HK-2 (cell line): Measurements from ENCODE around the gene NBAS.
A peak's percentile ranks its signal among the peaks of the same experiment; 100 is the strongest.

ENCODE experiments used
- DNase-seq: peaks from one replicate; pipeline ENCODE4 v3.0.0-alpha.2; 2018; ENCODE audit not compliant: unreplicated experiment

Gene NBAS

GRCh38 chr2:15591373-15591691, 30.2 kb upstream of the NBAS start:
- no peak for DNase-seq

- DNase-seq = peak; percentile 44
These were observed 27.3 kb upstream of the NBAS start for GRCh38 chr2:15588329-15588919.

GRCh38 chr2:15584767-15585469, 23.8 kb upstream of the NBAS start:
- no peak for DNase-seq

DNA sequence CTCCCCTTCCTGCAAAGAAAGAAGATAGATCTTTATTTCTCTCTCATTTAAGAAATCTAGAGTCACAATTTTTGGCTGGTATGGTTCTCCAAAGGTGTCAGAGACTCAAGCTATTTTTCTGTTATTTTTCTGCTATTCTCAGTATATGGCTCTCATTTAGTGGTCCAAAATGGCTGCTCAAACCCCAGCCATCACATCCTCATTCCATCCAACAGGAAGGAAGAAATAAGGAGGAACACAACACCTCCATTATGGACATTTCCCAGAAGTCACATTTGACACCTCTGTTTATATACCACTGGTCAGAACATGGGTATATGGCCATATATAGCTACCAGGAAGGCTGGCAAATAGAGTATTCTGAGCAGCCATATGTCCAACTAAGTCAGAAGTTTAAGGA, 23.2 kb upstream of the NBAS start:
- DNase-seq = no peak

GRCh38 chr2:15583826-15584225, 22.7 kb upstream of the NBAS start:
- DNase-seq = no peak

DNA sequence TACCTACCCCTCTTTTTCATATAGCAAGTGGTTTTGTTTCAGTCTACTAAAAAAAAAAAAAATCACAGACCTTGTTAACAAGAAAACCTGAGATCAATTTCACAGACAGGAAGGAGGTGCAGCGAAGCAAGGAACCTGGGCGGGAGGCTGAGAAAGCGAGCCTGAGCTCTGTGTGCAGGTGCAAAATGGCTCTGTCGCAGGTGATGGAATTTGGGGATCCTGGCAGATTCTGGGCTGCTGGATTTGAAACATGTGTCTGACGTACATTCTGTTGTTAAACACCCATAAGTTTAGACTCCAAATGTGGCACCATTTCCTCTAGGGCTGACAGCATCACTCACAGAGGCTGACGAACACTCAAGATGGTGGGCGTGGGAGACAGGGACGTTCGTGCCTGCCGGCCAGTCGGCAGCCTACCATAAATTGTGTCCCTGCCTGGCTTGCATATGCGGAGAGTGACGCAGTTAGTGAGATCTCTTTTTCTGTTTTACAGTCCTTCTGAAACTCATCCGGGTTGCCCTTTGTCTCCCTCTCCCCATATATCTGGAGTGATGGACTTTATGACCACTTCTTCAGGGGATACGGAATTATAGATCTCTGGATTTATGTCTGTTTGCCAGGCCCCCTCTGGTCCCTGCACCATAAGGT, 21.7 kb upstream of the NBAS start:
- DNase-seq = no peak

DNA sequence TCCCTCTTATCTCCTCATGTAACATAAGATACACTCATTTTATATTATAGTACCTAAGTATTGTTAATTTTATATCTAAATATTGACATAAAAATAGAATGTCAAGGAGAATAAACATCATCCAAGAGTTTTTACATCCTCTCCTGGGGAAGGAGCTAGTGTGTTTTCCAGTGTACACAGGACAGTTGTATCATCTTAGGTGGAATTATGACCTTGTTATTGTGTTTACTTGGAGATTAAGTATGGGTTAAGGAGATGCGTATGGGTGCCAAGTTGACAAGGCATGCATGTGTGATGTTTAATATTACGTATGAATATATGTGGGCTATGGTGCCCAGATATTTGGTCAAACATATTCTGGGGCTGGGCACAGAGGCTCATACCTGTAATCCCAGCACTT, 19.3 kb upstream of the NBAS start:
- DNase-seq = no peak

GRCh38 chr2:15579641-15580040, 18.5 kb upstream of the NBAS start:
- peak; percentile 26 for DNase-seq

DNA sequence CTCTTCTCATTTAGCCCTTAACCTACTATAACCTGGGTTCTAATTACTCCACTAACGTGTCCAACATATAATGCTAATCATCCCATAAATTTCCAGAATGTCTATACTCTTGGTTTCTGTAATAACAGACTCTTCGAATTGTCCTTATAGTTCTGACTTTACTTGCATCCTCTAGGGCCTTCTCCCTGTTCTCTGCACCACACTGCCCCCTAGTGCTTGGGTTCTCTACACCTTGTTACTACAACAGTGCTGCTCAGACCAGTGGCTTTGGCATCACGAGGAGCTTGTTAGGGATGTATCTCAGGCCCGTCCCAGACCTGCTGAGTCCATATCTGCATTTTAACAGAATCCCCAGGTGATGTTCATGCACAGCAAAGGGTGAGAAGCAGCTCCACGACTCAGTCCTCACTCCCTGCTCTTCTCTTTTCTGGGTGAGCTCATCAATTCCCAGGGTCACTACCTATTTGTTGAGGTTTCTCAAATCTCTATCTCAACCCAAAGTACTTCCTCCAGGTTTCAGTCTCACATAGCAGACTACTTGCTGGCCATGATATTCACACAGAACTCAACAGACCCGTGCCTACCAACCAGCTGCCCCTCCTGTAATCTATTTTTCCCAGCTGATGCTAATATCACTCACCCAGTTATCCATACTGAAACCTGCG, 16.1 kb upstream of the NBAS start:
- DNase-seq = peak; percentile 81

DNA sequence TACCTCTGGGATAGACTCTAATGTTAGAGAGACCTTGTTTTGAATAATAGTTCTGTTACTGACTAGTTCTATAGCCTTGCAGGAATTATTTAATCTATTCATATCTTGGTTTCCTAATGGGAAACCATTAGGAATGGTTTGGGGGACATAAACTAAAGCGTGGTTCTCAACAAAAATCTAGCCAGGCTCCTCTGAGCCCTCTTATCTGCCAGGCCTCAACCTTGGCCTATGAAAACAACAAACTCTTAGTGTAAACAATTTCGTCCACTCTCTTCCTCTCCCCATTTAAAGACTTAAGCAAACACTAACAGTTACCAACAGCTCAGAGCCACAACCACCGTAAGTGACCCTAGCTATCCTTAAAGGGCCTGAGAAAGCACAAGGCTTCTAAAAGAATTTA, 10.6 kb upstream of the NBAS start:
- DNase-seq = no peak

DNA sequence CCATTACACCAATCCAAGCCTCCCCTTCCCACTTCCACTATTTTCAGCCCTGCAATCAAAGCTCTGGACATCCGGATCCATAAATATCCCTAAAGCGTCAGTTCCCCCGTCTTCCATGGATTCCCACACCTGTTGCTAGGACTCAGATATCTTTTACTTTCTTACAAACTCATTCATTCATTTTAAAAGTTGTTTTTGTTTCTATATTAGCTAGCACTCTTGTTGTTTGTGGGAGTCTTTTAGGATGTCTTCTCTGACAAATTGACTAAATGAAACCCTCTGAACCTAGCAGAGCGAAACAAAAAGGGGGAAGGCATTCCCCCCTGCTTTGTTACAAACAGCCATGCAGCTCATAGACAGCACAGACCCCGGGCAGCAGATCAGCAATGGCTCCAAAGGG, 9.0 kb upstream of the NBAS start:
- no peak for DNase-seq

- DNase-seq = no peak
These were observed 7.7 kb upstream of the NBAS start for GRCh38 chr2:15568874-15569273.

- DNase-seq = no peak
These were observed 5.8 kb upstream of the NBAS start for GRCh38 chr2:15566912-15567311.

DNA sequence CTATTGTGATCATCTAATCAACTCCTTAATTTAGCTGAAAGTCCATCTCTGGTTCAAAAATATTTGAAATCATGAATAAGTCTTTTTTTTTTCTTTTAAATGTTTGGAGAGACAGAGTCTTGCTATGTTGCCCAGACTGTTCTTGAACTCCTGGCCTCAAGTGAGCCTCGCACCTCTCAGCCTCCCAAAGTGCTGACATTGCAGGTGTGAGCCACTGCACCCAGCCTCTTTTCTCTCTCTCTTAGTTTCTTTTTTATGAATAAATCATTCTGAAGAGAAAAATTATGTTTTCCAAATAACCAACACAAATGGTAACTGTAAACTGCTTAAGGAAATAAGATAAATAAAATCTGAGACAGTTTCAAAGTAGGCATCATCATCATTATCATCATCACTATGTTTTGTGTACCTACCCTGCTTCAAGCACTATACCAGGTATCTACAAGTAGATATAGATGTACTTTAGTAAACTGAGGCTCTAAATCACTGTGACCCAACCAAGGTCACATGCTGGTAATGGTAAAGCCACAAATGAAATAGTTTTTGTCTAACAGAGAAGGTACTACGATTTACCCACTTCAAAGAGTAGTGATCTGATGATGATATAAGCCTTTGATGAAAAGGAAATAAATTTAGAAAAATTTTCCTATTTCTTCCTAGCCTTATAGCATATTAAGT, 5.0 kb upstream of the NBAS start:
- no peak for DNase-seq

DNA sequence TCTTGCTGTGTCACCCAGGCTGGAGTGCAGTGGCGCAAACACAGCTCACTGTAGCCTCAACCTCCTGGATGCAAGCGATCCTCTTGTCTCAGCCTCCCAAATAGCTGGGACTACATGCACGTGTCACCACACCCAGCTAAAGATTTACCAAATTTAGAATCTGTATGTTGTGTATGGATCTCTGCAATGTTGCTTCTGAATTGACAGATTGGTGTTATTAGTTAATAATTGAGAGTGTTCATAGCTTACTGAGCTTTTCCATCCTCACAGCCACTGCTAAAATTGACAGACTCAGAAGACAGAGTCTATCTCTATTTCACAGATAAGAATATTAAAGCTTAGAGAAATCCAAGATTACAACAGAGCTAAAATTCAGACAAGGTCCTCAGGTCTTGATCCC, 4.3 kb upstream of the NBAS start:
- DNase-seq = no peak

DNA sequence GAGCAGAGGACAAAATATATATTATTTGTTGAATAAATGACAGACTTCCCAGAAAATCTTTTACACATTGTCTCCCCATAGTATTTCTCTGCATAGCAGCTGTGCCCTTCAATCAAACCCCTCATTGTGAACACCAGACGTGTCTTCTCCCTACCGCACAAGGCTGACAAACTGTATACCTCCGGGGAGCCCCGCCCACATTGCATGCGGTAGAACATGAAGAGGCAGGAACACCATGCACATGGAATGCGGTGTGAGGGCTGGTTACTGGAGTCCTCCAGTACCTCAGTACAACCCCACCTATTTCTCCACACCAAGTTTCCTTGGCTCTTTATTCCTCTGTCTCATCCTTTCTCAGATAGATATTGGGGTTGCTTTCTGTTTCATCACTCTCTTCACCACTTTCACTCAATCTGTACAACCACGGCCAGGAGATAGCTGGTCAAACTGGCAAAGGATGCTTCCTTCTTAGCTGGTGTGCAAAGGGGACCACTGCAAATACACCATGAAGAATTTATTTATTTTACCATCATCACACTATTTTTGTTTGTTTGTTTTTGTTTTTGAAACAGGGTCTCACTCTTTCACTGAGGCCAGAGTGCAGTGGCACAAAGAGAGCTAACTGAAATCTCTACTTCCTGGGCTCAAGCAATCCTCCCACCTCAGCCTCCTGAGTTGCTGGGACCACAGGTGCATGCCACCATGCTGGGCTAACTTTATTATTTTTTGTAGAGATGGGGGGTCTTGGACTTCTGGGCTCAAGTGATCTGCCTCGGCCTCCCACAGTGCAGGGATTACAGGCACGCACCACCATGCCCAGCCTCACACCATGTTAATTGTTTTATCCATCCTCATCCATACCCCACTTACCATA, 2.3 kb upstream of the NBAS start:
- DNase-seq = no peak

DNA sequence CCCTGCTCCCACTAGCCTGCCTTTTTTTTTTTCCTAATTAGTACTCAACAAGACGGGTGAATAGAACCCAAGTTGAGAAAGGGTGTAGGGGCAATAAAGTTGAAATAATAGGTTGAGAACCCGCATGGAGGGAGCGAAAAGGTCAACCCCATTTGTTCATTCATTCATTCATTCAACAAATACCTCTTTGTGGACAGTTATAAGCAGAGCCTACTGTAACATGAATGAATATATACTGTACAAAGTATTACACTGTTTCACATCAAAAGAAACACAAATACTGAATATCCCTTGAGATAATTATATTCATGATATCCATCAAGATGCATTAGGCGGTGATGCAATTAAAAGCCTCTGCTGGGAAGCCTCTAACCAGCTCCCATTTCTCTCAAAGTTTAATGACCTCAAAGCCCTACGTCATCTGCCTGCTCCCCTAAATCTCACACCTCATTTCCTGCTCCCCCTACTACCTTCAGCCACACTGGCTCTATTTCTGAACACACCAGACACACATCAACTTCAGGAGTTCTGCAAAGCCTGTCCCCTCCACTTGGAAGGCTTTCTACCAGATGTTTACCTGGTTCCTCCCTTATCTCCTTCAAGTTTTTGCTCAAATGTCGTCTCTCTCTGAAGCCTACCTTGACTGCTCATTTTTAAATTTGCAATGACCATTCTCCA, 1.4 kb upstream of the NBAS start:
- no peak for DNase-seq

DNA sequence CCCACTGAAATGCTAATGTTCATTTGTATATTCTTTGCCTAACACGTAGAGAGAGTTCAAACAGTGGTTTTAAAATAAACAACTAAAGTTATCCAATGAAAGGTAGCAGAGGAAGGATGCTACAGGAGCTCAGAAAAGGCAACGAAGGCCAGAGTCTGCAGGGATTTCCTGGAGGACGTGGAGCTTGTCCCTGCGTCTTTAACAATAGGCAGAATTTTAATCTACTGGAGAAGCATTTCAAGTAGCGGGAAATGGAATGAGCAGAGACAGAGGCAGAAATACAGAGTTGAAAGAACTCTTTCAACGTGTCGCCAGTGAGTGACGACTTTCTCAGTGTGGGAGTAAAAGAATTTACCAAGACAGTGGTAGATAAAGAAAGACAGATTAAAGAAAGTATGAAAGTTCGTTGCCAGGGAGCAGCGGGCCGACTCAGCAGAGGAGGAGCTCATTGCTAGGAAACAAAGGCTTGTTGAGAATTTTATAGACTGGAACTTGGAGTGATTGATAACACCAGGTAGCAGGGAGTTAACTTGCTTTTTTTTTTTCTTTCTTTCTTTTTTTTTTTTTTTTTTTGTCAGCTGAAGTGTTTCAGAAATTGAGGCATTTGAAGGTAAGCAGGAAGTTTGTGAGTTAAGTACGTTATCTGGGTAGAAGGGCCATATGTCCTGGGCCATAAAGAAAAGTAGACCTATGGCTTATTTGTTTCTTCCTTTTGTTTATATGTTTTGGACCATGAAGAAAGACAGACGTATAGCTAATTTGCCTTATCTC, 625 bp upstream of the NBAS start:
- peak; percentile 22 for DNase-seq

DNA sequence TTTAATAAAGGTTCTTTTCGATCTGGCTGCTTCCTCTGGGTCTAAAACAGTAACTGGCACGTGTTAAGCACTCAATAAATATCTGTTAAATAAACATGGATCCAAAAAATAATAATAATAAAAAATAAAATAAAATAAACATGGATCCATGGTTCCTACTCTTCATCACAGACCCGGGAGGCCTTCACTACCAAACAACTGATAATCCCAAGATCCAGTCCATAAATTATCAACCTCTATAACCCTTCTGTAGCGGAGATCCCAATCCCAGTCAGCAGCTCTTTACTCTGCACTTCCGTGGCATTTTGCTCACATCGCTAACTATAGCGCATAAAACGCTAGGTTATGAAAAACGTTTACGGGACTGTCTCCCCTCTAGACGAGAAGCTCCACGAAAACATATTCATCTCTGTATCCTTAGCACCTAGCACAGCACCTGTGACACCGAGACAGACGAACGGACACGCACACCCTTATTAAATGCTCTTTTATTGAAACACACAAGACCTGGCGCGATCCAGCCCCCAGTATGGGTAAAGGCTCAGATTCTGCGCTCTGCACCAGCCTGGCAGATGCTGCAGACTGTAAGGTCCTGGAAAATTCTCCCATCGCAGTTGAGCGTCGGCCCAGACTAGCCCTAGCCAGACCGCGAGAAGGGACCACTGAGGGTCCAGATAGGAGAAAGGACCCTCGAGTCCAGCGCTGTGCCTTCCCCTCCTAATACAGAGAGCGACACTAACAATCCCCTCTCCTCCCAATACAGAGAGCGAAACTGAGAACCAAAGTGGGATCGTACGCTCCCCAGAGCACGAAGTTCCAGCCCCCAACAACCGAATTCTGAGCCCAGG, 770 bp downstream of the NBAS start:
- DNase-seq = peak; percentile 33
